Measurements from ENCODE around the gene EPN3.

The EPN3 gene

GRCh38 chr17:50506298-50506697 lies 26.2 kb upstream of the EPN3 start:
- DNase-seq (ENCODE audit: extremely low spot score), result no peak
- ChIA-PET CTCF (interaction anchor here (0.6 to 1.3 kb wide), 2 partner anchors 9 to 18 kb away, joined by 3 to 4 read pairs; no protein-coding TSS in a partner anchor), POLR2A (interaction anchor here (1.0 to 1.3 kb wide), 2 partner anchors 13 to 36 kb away, joined by 3 to 4 read pairs; no protein-coding TSS in a partner anchor)
- TF ChIP-seq HDGF (IDR thresholded peaks at IDR 0.05; ENCODE audit: borderline replicate concordance), result no peak
- TF ChIP-seq SP1 (IDR thresholded peaks at IDR 0.05), result no peak
- TF ChIP-seq FOXK2 (IDR thresholded peaks at IDR 0.05), result no peak
- no peak for TF ChIP-seq PKNOX1 (IDR thresholded peaks at IDR 0.05)
- no peak for TF ChIP-seq BHLHE40 (IDR thresholded peaks at IDR 0.05; ENCODE audit: borderline replicate concordance)
- no peak for TF ChIP-seq ZNF384 (IDR thresholded peaks at IDR 0.05)
- no peak for TF ChIP-seq FOXM1 (IDR thresholded peaks at IDR 0.05; ENCODE audit: borderline replicate concordance)
- no peak for TF ChIP-seq LEF1 (IDR thresholded peaks at IDR 0.05; ENCODE audit: borderline replicate concordance)
- TF ChIP-seq SUZ12 (IDR thresholded peaks at IDR 0.05), result no peak

GRCh38 chr17:50507871-50508572 lies 24.5 kb upstream of the EPN3 start, which contains the start of gene MYCBPAP:
MYCBPAP (plus strand) TSS chr17:50508439; CDS start chr17:50508675, 236 bp downstream.
- no peak for TF ChIP-seq ELF4 (IDR thresholded peaks at IDR 0.05)
- TF ChIP-seq L3MBTL2 (conservative IDR thresholded peaks at IDR 0.05), result no peak
- TF ChIP-seq SUZ12 (IDR thresholded peaks at IDR 0.05), result no peak
- no peak for TF ChIP-seq SP1 (IDR thresholded peaks at IDR 0.05)
- no peak for TF ChIP-seq PKNOX1 (IDR thresholded peaks at IDR 0.05)
- TF ChIP-seq BHLHE40 (IDR thresholded peaks at IDR 0.05; ENCODE audit: borderline replicate concordance), result no peak
- TF ChIP-seq FOXA1 (IDR thresholded peaks at IDR 0.05), result no peak
- TF ChIP-seq ZNF384 (IDR thresholded peaks at IDR 0.05), result no peak
- no peak for TF ChIP-seq TARDBP (IDR thresholded peaks at IDR 0.05)
- no peak for TF ChIP-seq FOXM1 (IDR thresholded peaks at IDR 0.05; ENCODE audit: borderline replicate concordance)
- TF ChIP-seq NFRKB (IDR thresholded peaks at IDR 0.05), result no peak
- no peak for TF ChIP-seq CTBP1 (IDR thresholded peaks at IDR 0.05; ENCODE audit: borderline replicate concordance)
- no peak for TF ChIP-seq ARNT (IDR thresholded peaks at IDR 0.05)
- no peak for TF ChIP-seq FOXK2 (IDR thresholded peaks at IDR 0.05)
- TF ChIP-seq LEF1 (IDR thresholded peaks at IDR 0.05; ENCODE audit: borderline replicate concordance), result no peak
- no peak for TF ChIP-seq HDGF (IDR thresholded peaks at IDR 0.05; ENCODE audit: borderline replicate concordance)
- ChIA-PET POLR2A (no interaction called here), CTCF (interaction anchor here (0.7 kb wide), 1 partner anchor 237 kb away, joined by 4 read pairs; no protein-coding TSS in a partner anchor)
- DNase-seq (ENCODE audit: extremely low spot score), result no peak

GRCh38 chr17:50508573-50509460 lies 23.7 kb upstream of the EPN3 start:
- DNase-seq (ENCODE audit: extremely low spot score), result no peak
- POLR2A ChIA-PET, result interaction anchor here (0.6 to 1.1 kb wide), 2 partner anchors 33 to 62 kb away, joined by 4 read pairs; no protein-coding TSS in a partner anchor
- CTCF ChIA-PET, result interaction anchor here (1.0 kb wide), 1 partner anchor 38 kb away, joined by 3 read pairs; no protein-coding TSS in a partner anchor
- TF ChIP-seq ZNF384 (IDR thresholded peaks at IDR 0.05) (no peak), LEF1 (IDR thresholded peaks at IDR 0.05; ENCODE audit: borderline replicate concordance) (no peak), SP1 (IDR thresholded peaks at IDR 0.05) (no peak), HDGF (IDR thresholded peaks at IDR 0.05; ENCODE audit: borderline replicate concordance) (no peak), FOXA1 (IDR thresholded peaks at IDR 0.05) (no peak), FOXM1 (IDR thresholded peaks at IDR 0.05; ENCODE audit: borderline replicate concordance) (no peak), BHLHE40 (IDR thresholded peaks at IDR 0.05; ENCODE audit: borderline replicate concordance) (no peak), TARDBP (IDR thresholded peaks at IDR 0.05) (no peak), NFRKB (IDR thresholded peaks at IDR 0.05) (no peak), FOXK2 (IDR thresholded peaks at IDR 0.05) (no peak), SUZ12 (IDR thresholded peaks at IDR 0.05) (no peak), CTBP1 (IDR thresholded peaks at IDR 0.05; ENCODE audit: borderline replicate concordance) (no peak)

- POLR2A ChIA-PET, result no interaction called here
- DNase-seq (ENCODE audit: extremely low spot score), result no peak
- TF ChIP-seq ELF4 (IDR thresholded peaks at IDR 0.05) (no peak), FOXA1 (IDR thresholded peaks at IDR 0.05) (no peak), NFRKB (IDR thresholded peaks at IDR 0.05) (no peak), CTBP1 (IDR thresholded peaks at IDR 0.05; ENCODE audit: borderline replicate concordance) (no peak), PKNOX1 (IDR thresholded peaks at IDR 0.05) (no peak), BHLHE40 (IDR thresholded peaks at IDR 0.05; ENCODE audit: borderline replicate concordance) (no peak)
- CTCF ChIA-PET, result interaction anchor here (1.1 kb wide), 1 partner anchor 9 kb away, joined by 6 read pairs; no protein-coding TSS in a partner anchor
Observed at GRCh38 chr17:50511058-50511457, 21.5 kb upstream of the EPN3 start.

GRCh38 chr17:50513495-50513894 lies 19.0 kb upstream of the EPN3 start:
- ChIA-PET CTCF (no interaction called here), POLR2A (interaction anchor here (0.7 kb wide), 1 partner anchor 8 kb away, joined by 3 read pairs; no protein-coding TSS in a partner anchor)
- TF ChIP-seq PKNOX1 (IDR thresholded peaks at IDR 0.05) (no peak), NFRKB (IDR thresholded peaks at IDR 0.05) (no peak), HDGF (IDR thresholded peaks at IDR 0.05; ENCODE audit: borderline replicate concordance) (no peak), FOXM1 (IDR thresholded peaks at IDR 0.05; ENCODE audit: borderline replicate concordance) (no peak), LEF1 (IDR thresholded peaks at IDR 0.05; ENCODE audit: borderline replicate concordance) (no peak), FOXA1 (IDR thresholded peaks at IDR 0.05) (no peak)

More at GRCh38 chr17:50513495-50513894, 19.0 kb upstream of the EPN3 start:
- no peak for DNase-seq (ENCODE audit: extremely low spot score)

Measured in HEK293T (cell line).